ENCODE data around the gene LRRC3C.

- peak; percentile 65 for TF ChIP-seq CTCF (conservative IDR thresholded peaks at IDR 0.05; ENCODE audit: low read length)
- no peak for TF ChIP-seq EZH2phosphoT487 (IDR thresholded peaks at IDR 0.05; ENCODE audit: borderline replicate concordance)
Observed at GRCh38 chr17:39980351-39981206, 53.0 kb downstream of the LRRC3C start, which contains the start of gene PSMD3.

Data from Loucy (cell line).